NCI-H446 treated with DMSO at 0.1 percent for 48 hours (cell line): Measurements from ENCODE around the gene L1CAM.

ENCODE experiments used
- DNase-seq: peaks from one replicate; lab custom pipeline; 2025; lab: John Stamatoyannopoulos, UW

L1CAM gene

GRCh38 chrX:153862369-153863250 lies 23.4 kb downstream of the L1CAM start:
- DNase-seq: no peak

- DNase-seq: no peak
Observed at GRCh38 chrX:153861733-153862310, 24.2 kb downstream of the L1CAM start.

DNA sequence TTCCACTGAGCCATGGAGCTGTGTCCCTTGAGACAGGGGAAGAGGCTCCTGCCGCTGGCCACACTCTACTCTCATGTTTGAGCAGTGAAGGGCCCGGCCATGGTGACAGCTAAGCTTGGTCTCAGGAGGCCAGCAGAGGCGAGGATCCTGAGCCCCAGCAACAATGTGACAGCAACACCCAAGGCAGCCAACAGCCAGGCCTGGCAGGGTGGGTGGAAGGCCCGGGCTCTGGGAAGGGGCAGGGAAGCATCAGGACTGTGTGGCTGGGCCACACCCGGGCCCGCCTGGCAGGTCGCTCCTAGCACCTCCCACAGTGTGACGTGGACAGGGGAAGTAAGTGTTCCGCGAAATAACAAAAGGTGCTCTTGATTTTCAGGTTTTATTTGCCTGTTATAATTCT lies 24.8 kb downstream of the L1CAM start:
- DNase-seq: no peak

DNA sequence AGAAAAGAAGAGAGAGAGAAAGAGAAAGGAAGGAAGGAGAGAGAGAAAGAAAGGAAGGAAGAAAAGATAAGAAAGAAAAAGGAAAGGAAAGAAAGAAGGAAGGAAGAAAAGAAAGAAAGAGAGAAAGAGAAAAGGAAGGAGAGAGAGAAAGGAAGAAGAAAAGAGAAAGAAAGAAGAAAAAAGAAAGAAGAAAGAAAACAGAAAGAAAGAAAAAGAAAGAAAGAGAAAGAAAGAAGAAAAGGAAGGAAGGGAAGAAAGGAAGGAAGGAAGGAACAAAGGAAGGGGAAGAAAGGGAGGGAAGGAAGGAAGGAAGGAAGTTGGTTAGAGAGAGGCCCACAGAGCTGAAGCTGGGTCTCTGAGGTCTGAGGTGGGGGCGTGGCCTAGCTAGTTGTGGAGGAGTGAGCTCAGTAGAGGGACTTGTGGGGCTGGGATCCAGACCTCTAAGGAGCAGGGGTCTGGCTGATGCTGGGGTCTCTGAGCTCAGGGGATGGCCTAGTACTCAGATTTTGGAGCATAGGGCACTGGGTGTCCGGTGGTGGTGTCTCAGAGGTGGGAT lies 28.5 kb downstream of the L1CAM start:
- no peak for DNase-seq

- no peak for DNase-seq
Observed at GRCh38 chrX:153854702-153855101, 31.3 kb downstream of the L1CAM start.

DNA sequence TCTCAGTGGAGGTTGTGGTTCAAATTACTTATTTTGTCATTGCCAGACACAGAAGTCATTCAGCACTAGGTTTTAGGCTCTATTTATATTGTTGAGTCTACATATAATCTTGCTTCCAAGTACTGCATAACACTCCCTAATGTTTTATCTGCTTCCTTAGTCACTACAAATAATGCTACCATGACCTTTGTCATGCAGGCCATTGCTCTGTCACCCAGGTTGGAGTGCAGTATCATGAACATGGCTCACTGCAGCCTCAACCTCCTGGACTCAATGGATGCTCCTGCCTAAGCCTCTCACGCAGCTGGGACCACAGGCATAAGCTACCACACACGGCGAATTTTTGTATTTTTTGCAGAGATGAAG lies 32.1 kb downstream of the L1CAM start:
- no peak for DNase-seq

DNA sequence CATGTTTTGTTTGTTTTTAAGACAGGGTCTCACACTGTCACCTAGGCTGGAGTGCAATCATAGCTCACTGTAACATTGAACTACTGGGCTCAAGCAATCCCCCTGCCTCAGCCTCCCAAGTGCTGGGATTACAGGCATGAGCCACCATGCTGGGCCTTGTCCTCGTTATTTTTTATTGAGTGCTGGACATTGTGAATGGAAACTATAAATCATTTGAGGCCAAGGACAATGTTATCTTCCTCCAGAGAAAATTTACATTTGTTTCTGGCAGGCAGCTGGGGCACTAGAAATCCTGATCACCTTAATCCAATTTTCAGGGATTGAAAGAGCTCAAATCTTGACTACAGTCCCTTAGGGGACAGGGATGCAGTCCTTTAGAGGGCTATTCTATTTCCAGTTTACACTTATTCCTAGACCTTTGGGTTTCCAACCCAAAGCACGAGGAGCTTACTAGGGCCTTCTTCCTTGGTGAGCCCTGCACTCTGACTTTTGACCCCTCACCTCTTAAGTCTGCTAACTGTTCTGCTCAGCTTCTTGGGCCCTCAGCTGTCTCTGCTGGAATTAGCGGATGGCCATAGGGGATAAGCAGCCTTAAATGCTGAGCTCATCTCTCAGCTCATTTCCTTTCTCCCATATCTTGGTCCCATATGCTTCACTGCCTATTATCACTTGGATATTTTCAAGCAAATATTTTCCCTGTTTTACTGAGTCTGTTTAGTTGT lies 32.6 kb downstream of the L1CAM start:
- DNase-seq: no peak

DNA sequence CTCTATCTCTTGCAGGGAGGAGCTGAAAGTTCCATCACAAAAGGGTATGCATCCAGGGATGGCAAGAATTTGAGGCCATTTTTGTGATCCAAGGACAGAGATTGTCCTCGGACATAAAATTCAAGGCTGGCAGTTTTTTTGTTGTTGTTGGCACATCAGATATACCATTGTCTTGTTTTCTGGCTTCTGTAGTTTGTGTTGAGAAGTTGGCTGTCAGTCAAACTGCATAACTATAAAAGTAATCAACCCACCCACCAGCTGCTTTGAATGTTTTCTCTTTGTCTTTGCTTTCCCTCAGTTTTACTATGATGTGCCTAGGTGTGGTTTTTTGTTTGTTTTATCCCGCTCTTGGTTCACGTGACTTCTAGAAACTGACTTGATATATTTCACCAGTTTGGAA lies 34.0 kb downstream of the L1CAM start:
- no peak for DNase-seq

DNA sequence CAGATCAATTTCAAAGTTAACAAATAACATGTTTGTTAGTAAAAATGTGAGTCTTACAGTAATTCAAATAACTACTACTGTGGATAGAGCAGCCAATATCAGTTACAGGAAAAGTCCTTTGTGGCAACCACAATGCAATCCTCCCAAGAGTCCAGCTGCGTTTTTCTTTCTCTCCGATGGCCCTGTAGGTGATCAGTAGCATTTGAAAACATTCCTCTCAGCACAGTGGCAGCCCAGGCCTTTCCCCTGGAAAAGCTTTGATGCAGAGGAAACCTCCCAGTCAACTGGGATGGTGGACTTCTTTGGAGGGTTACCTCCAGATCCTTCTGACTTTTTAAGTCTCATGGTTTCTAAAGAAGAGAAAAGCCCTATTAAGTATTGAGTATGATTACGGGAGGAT lies 37.6 kb downstream of the L1CAM start:
- no peak for DNase-seq

GRCh38 chrX:153845842-153846241 lies 40.1 kb downstream of the L1CAM start:
- DNase-seq: no peak

GRCh38 chrX:153845195-153845594 lies 40.8 kb downstream of the L1CAM start:
- no peak for DNase-seq

DNA sequence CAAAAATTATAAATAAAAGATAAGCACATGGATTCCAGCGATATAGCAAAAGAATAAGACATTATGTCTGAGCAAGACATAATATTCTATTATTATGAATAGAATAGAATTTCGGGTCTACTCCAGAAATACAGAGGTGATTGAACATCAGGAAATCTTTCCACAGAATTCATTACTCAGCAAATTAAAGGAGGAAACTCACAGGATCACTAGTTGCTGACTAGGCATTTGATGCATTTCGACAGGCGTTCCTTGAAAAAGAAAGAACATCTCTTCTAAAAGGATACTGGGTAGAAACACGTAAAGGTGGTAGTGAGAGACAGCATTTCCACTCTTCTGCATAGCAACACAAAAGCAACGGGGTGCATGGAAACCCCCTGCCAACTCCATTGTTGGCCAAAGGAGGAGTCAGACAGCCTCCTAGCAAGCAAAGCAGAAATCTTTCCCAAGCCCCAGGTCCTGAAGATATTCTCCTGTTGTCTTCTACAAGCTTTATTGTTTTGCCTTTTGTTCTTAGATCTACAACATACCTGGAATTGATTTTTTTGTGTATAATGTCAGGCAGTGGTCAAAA lies 41.4 kb downstream of the L1CAM start:
- DNase-seq: no peak

GRCh38 chrX:153836921-153837320 lies 49.1 kb downstream of the L1CAM start:
- DNase-seq: no peak

- no peak for DNase-seq
Observed at GRCh38 chrX:153832728-153833127, 53.2 kb downstream of the L1CAM start.

DNA sequence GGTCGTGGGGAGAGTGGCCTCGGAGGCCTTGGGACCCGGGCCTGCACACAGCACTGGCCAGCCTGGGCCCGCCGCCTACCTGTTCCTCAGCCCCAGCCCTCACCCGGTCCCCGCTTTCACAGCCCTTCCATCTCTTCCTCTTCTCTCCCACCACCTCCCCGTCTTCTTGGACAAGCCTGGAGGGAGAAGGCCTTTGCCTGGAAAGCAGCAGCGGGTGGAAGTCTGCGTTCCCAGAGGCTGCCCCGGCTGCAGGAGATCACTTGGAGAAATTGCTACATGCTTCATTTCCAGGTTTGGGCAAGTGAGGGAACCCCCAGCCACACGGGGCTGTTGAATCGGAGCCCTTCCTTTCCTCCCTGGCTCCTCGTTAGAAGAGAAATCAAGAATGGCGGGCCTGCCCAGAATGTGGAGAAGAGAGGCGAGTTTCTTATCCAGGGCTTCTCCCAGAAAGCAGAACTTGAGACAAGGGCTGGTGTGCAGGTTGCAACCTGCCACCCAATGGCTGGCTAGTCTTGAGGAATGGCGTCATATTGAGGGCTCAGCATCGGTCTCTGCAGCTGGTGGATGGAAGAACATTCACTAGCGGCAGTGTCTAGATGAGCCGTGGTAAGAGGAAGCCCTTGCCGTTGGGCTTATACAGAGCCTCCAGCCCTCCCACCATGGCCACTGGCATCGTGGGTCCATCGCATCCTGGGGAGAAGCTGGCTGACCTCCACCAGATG lies 54.4 kb downstream of the L1CAM start:
- DNase-seq: no peak

DNA sequence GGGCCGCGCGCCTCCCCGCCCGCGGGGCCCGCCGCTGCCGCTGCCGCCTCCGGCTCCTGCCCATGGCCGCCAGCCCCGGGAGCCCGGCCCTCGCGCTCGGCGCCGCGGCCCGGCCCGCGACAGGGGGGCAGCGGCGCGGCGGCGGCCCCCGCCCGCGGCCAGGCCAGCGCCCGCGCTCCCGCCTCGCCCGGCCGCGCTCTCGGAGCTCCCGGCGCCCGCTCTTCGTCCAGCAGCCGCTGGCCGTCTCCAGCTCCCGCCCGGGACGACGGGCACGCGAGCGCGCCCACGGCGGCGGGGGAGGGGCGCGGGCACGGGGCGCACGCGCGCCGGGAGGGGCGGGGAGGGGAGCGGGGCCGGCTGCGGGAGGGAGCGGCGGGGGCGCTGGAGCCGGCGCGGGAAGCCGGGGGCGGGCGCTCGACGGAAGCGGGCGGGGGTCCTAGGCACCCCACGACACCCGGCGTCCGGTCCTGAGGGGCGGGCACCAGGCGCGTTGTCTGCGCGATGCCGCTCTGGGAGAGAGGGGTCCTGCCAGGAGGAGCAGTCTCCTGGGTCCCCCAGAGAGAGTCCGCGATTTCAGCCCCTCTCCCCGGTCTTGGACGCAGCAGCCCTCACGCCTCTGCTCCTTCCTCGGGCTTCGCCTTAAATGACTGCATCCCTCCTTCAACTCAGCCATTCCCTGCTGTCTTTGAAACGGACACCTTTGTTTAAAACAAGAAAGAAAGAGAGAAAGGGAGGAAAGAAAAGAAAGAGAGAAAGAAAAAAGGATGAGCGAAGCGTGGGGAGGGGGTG lies 55.1 kb downstream of the L1CAM start:
- DNase-seq: no peak

DNA sequence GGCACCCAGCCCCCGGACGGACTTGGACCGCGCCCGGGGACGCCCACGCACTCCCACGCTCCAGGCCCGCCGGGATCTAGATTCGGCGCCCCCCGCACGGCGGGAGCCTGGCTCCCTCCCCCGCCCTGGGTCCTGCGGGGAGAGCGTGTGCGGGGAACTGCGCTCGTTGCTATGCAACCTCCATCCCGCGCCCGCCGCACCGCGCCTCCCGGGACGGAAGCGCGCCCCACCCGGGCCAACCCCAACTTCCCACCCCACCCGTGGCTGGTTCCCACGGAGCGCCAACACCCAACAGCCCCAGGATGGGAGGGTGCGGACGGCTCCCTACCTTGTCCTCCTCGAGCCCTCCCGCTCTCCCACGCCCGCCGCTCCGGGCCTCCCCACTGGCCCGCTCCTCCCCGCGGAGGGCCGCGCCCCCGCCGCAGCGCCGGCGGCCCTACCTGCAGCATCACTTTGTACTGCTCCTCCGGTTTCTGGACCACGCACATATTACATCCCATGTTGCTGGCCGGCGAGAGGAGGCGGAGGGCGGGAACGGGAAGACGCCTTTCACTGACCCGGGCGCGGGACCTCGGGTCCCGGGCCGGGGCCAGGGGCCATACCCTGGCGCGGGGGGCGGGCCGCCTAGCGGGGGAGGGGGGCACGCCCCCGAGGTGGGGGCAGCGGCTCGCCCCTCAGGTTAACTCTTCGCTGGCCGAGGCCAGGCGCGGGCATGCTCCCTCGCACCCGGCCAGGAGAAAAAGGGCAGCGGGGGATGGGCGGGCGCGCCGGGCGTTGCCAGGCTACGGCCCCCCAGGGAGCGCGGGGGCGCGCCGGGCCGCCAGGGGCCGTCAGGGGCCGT lies 56.0 kb downstream of the L1CAM start, which contains the start of gene PDZD4:
Gene PDZD4, minus strand, starts transcription at position 746 of the 841 bp plus-strand sequence. Its CDS starts 246 bp downstream, at position 500.
- no peak for DNase-seq

GRCh38 chrX:153829549-153829798 lies 56.5 kb downstream of the L1CAM start:
- DNase-seq: no peak

DNA sequence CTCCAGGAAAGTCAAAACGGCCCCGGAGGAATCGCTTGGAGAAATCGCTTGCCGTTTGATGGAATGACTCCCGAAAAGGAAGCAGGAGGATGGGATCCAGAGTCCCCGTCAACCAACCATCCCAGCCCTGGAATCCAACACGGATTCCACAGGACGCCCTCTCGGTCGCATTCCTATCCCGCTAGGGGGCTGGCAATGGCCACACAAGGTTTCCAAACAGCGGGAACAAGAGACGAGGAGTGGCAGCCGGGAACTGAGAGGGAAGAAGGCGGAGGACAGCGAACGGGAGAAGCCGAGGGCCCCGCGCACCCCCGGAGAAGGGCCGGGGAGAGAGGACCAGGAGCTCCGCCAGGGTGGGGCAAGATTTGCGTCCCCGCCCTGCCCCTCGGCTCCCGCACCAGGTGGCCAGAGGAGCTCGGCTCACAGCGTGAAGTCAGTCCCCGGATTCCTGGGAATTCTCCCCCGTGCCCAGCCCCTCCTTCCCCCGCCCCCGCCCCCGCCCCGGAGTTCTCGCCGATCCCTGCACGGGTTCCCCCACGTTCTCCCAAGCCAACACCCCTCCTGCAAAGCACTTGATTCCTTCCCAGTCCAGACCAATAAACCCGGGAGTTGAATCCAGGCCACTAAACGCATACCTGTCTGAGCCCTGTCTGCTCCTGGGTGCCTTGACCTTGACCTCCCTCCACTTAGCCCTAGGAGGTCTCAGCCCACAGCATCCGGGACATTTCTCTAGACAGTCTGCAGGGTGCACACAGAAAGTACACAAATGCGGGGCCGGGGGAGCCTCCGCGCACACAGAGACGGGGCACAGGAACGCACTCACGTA lies 57.0 kb downstream of the L1CAM start:
- DNase-seq: no peak
